SK-N-SH treated with all-trans-retinoic acid at 6 μM for 48 hours (cell line): ENCODE measurements around the gene IRF5.

Source experiments
- ARNTL ChIP-seq: fragments of 450-650 bp; formaldehyde crosslinking; IDR thresholded peaks from 2 replicates; pipeline ENCODE4 v1.5.0; 2020; ENCODE audit warnings: low read depth, mild to moderate bottlenecking, moderate library complexity, borderline replicate concordance
- CREB5 ChIP-seq: fragments of 250-450 bp; sonication (Bioruptor Pico); IDR thresholded peaks from 2 replicates; pipeline ENCODE4 v1.5.1; 2020; ENCODE audit warnings: low read depth, mild to moderate bottlenecking, moderate library complexity
- ESRRG ChIP-seq: fragments of 250-450 bp; sonication (Bioruptor Pico); IDR thresholded peaks from 2 replicates; pipeline ENCODE4 v1.6.1; 2021; ENCODE audit warnings: mild to moderate bottlenecking
- RARB ChIP-seq: fragments of 250-450 bp; sonication (Bioruptor Pico); IDR thresholded peaks from 2 replicates; pipeline ENCODE4 v1.8.0; 2021; ENCODE audit warnings: mild to moderate bottlenecking, moderate library complexity
- ZC3H10 ChIP-seq: fragments of 250-450 bp; sonication (Bioruptor Pico); IDR thresholded peaks from 2 replicates; pipeline ENCODE4 v1.5.1; 2021; ENCODE audit warnings: mild to moderate bottlenecking, moderate library complexity
- ZNF565 ChIP-seq: fragments of 450-650 bp; formaldehyde crosslinking; conservative IDR thresholded peaks from 2 replicates; pipeline ENCODE4 v1.5.0; 2020; ENCODE audit warnings: low read depth, mild to moderate bottlenecking, moderate library complexity
- ZNF8 ChIP-seq: fragments of 450-650 bp; formaldehyde crosslinking; IDR thresholded peaks from 2 replicates; pipeline ENCODE4 v1.5.0; 2020; ENCODE audit warnings: mild to moderate bottlenecking, moderate library complexity
- TF ChIP-seq, protein P1 (sequence below): fragments of 250-450 bp; sonication (Bioruptor Pico); IDR thresholded peaks from 2 replicates; pipeline ENCODE4 v1.8.0; 2020; ENCODE audit warnings: mild to moderate bottlenecking, moderate library complexity, borderline replicate concordance

- TF ChIP-seq, protein P1, sequence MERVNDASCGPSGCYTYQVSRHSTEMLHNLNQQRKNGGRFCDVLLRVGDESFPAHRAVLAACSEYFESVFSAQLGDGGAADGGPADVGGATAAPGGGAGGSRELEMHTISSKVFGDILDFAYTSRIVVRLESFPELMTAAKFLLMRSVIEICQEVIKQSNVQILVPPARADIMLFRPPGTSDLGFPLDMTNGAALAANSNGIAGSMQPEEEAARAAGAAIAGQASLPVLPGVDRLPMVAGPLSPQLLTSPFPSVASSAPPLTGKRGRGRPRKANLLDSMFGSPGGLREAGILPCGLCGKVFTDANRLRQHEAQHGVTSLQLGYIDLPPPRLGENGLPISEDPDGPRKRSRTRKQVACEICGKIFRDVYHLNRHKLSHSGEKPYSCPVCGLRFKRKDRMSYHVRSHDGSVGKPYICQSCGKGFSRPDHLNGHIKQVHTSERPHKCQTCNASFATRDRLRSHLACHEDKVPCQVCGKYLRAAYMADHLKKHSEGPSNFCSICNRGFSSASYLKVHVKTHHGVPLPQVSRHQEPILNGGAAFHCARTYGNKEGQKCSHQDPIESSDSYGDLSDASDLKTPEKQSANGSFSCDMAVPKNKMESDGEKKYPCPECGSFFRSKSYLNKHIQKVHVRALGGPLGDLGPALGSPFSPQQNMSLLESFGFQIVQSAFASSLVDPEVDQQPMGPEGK (CRISPR knock-in tag) = no peak
- TF ChIP-seq ZC3H10 (CRISPR knock-in tag) (no peak), RARB (CRISPR knock-in tag) (no peak), ARNTL (CRISPR knock-in tag) (no peak), ZNF8 (CRISPR knock-in tag) (no peak), ZNF565 (no peak), CREB5 (no peak), ESRRG (CRISPR knock-in tag) (no peak)
Measured at GRCh38 chr7:128932862-128933179, 4.9 kb upstream of the IRF5 start.
